B cell (primary cell): Measurements from ENCODE around the gene MDFI.

Experiments
- EZH2 ChIP-seq: IDR thresholded peaks from 2 replicates; pipeline ENCODE4 v1.6.1; 2012; ENCODE audit warnings: borderline replicate concordance, low read depth, mild to moderate bottlenecking, moderate library complexity, low read length; ENCODE audit not compliant: insufficient read depth, poor library complexity, severe bottlenecking
- TF ChIP-seq, protein P1 (sequence below): fragments of 200-600 bp; IDR thresholded peaks from one replicate; pipeline ENCODE4 v1.8.0; 2022; ENCODE audit warnings: antibody characterized with exemption, mild to moderate bottlenecking

DNA sequence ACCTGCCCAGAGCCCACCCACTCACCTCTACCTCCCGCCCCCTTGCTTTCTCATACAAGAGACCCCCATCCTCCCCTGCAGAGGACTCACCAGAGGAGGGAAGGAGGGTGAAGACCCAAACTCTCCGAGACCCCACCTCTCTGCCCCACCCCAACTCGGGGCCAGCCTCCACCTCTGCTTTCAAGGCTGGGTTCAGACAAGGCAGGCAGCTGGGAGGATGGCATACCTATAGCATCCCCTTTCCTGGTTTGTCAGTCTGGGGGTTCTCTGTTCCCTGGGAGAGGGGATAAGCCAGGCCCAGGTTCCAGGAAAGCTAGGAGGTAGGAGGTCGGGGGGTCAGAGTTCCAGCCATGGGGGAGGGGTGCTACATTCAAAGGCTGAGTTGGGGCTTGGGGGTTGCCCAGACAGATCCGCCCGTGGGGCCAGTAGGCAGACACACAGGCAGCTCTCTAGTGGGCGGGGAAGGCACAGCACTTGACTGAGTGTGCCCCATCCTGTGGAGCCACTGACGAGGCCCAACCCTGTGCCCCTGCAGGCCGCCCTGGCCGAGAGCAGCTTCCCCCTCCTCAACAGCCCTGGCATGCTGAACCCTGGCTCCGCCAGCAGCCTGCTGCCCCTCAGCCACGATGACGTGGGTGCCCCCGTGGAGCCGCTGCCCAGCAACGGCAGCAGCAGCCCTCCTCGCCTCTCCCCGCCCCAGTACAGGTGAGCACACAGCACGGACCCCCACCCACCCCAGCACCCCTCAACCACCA lies 40.8 kb upstream of the MDFI start:
- TF ChIP-seq, protein P1, sequence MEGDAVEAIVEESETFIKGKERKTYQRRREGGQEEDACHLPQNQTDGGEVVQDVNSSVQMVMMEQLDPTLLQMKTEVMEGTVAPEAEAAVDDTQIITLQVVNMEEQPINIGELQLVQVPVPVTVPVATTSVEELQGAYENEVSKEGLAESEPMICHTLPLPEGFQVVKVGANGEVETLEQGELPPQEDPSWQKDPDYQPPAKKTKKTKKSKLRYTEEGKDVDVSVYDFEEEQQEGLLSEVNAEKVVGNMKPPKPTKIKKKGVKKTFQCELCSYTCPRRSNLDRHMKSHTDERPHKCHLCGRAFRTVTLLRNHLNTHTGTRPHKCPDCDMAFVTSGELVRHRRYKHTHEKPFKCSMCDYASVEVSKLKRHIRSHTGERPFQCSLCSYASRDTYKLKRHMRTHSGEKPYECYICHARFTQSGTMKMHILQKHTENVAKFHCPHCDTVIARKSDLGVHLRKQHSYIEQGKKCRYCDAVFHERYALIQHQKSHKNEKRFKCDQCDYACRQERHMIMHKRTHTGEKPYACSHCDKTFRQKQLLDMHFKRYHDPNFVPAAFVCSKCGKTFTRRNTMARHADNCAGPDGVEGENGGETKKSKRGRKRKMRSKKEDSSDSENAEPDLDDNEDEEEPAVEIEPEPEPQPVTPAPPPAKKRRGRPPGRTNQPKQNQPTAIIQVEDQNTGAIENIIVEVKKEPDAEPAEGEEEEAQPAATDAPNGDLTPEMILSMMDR, result no peak
- TF ChIP-seq EZH2, result no peak
